B cell (primary cell): ENCODE data around the gene CABLES2. TPM values are rescaled to one million over a fixed set of nuclear protein-coding genes. Genes with fewer than 3 reads are reported as not detected.

ENCODE experiments used
- ATAC-seq: fragments of 200-7000 bp; cut with Tn5 transposase; one replicate; pipeline ENCODE4 v1.10.0; 2021; ENCODE audit warnings: low read depth, mild to moderate bottlenecking, moderate number of reproducible peaks, moderate library complexity
- CTCF ChIA-PET: fragments of 350-600 bp; sonication (Branson Sonifier 250); formaldehyde crosslinking; loops from one replicate; lab custom pipeline; 2021; ENCODE audit warnings: antibody characterized with exemption, inconsistent platforms; lab: Charles Lee
- POLR2A ChIA-PET: fragments of 350-600 bp; sonication (Branson Sonifier 250); formaldehyde crosslinking; loops from one replicate; lab custom pipeline; 2021; ENCODE audit warnings: antibody characterized with exemption; lab: Charles Lee
- DNase-seq: peaks from one replicate; pipeline ENCODE4 v3.0.0; 2013
- H2AFZ ChIP-seq: 2 replicates; pipeline ENCODE4 v1.6.1; 2012; ENCODE audit warnings: mild to moderate bottlenecking, low read depth, low read length; ENCODE audit not compliant: insufficient read depth, poor library complexity, severe bottlenecking
- H3K27ac ChIP-seq, 2 donors: 1 replicate in 1 of 2; 2 replicates in 1 of 2; pipeline ENCODE4 v1.5.1; 2012 to 2013; ENCODE audit warnings: low read length in 2 of 2, mild to moderate bottlenecking in 2 of 2, moderate library complexity in 1 of 2
- H3K27me3 ChIP-seq, 4 experiments: fragments of 200-600 bp in 1 of 4; sonication (generic) in 1 of 4; replicated peaks in 1 of 4; 1 replicate in 2 of 4; 2 replicates in 2 of 4; pipeline versions ENCODE4 v1.6.1 to v1.7.0; 2013 to 2016; ENCODE audit warnings: low read length in 3 of 4, mild to moderate bottlenecking in 2 of 4, mixed read lengths in 1 of 4, moderate library complexity in 1 of 4; ENCODE audit not compliant: insufficient read depth in 4 of 4, control insufficient read depth in 3 of 4; ENCODE audit errors: control extremely low read depth in 1 of 4
- H3K36me3 ChIP-seq, 2 experiments: replicated peaks in 1 of 2; 1 replicate in 1 of 2; 2 replicates in 1 of 2; pipeline versions ENCODE4 v1.6.1 to v1.7.1; 2013; ENCODE audit warnings: low read length in 1 of 2; ENCODE audit not compliant: insufficient read depth in 2 of 2, control insufficient read depth in 1 of 2; ENCODE audit errors: control extremely low read depth in 1 of 2, extremely low read depth in 1 of 2
- H3K4me1 ChIP-seq, 2 donors: fragments of 200-600 bp in 1 of 2; sonication (generic) in 1 of 2; 1 replicate in 1 of 2; 2 replicates in 1 of 2; pipeline versions ENCODE4 v1.5.1 to v1.6.1; 2013 to 2017; ENCODE audit warnings: low read length in 2 of 2; ENCODE audit not compliant: control insufficient read depth in 2 of 2, insufficient read depth in 2 of 2
- H3K4me2 ChIP-seq: replicated peaks from 2 replicates; pipeline ENCODE3; 2012; ENCODE audit warnings: mild to moderate bottlenecking, low read depth, low read length; ENCODE audit not compliant: poor library complexity, severe bottlenecking
- H3K4me3 ChIP-seq, 5 experiments: fragments of 200-600 bp in 1 of 5; sonication (generic) in 1 of 5; 1 replicate in 3 of 5; 2 replicates in 2 of 5; pipeline versions ENCODE4 v1.5.1 to v1.7.0; 2011 to 2016; ENCODE audit warnings: low read length in 4 of 5, mild to moderate bottlenecking in 4 of 5, low read depth in 2 of 5, control low read depth in 1 of 5, moderate library complexity in 1 of 5; ENCODE audit not compliant: insufficient read depth in 1 of 5; ENCODE audit errors: control extremely low read depth in 1 of 5, extremely low read depth in 1 of 5
- H3K79me2 ChIP-seq: fragments of 200-600 bp; sonication (generic); one replicate; pipeline ENCODE4 v1.6.0; 2016; ENCODE audit warnings: low read length; ENCODE audit not compliant: control insufficient read depth, insufficient read depth
- H3K9ac ChIP-seq: fragments of 200-600 bp; sonication (generic); 2 replicates; pipeline ENCODE4 v1.6.1; 2017; ENCODE audit warnings: mild to moderate bottlenecking, low read length, moderate library complexity
- H3K9me3 ChIP-seq, 3 donors: one replicate each; pipeline versions ENCODE4 v1.6.1 to v1.7.1; 2013; ENCODE audit warnings: low read length in 2 of 3; ENCODE audit not compliant: control insufficient read depth in 2 of 3, insufficient read depth in 1 of 3; ENCODE audit errors: control extremely low read depth in 1 of 3
- H4K20me1 ChIP-seq: 2 replicates; pipeline ENCODE4 v1.6.0; 2012; ENCODE audit warnings: mild to moderate bottlenecking, low read length; ENCODE audit not compliant: insufficient read depth, control insufficient read depth, poor library complexity, severe bottlenecking
- H3K27ac Mint-ChIP-seq: one replicate; pipeline ENCODE4 v1.8.0; 2021; ENCODE audit warnings: mixed read lengths
- H3K27me3 Mint-ChIP-seq: one replicate; pipeline ENCODE4 v1.8.0; 2021; ENCODE audit warnings: mixed read lengths
- H3K4me1 Mint-ChIP-seq: one replicate; pipeline ENCODE4 v1.8.0; 2021; ENCODE audit warnings: mixed read lengths
- H3K4me3 Mint-ChIP-seq: one replicate; pipeline ENCODE4 v1.8.0; 2021; ENCODE audit warnings: mixed read lengths
- H3K9me3 Mint-ChIP-seq: one replicate; pipeline ENCODE4 v1.8.0; 2022; ENCODE audit warnings: mixed read lengths; ENCODE audit not compliant: insufficient read depth
- CTCF ChIP-seq: fragments of 200-600 bp; IDR thresholded peaks from one replicate; pipeline ENCODE4 v1.8.0; 2022; ENCODE audit warnings: antibody characterized with exemption, mild to moderate bottlenecking
- EZH2 ChIP-seq: IDR thresholded peaks from 2 replicates; pipeline ENCODE4 v1.6.1; 2012; ENCODE audit warnings: borderline replicate concordance, low read depth, mild to moderate bottlenecking, moderate library complexity, low read length; ENCODE audit not compliant: insufficient read depth, poor library complexity, severe bottlenecking
- WGBS: methylation state at CpG from one replicate; pipeline ENCODE4 v1.1.5; 2013; ENCODE audit warnings: missing lambda C conversion rate; ENCODE audit not compliant: insufficient coverage; 5-methylcytosine and 5-hydroxymethylcytosine counted together
- intact Hi-C: fragments of 100-400 bp; cut with micrococcal nuclease; formaldehyde crosslinking; loops from one replicate; pipeline ENCODE4 v1.10.0; 2022
- polyA plus RNA-seq: library from polyadenylated mRNA; depleted of rRNA; stranded (reverse); fragments of >200 nt; gene quantifications from 2 replicates; pipeline ENCODE4 v1.2.3, GENCODE V29; 2012
- total RNA-seq, 2 donors: library from RNA; stranded (reverse); fragments of 120-200 nt in 1 of 2; gene quantifications; 1 replicate in 1 of 2; 2 replicates in 1 of 2; pipeline versions ENCODE4 v1.2.3 to v1.2.4, GENCODE V29; 2013 to 2022

Gene CABLES2
- total and polyA plus RNA-seq, 2 donors (not counting 1 experiment from before 2014, with no cell fraction given), result 4.8 to 8.2 TPM

- CTCF ChIA-PET, result interaction anchor here (0.7 to 2.8 kb wide), 6 partner anchors 20 to 420 kb away, joined by 3 to 10 read pairs (median 4); partner anchors contain the start of gene LAMA5
- WGBS, result 4% methylated on average over 45 of the region's 47 CpGs
- Histone ChIP-seq H3K36me3 (peaks cover 2 to 33% of the 10 kb centered on the region in 2 experiments), H3K4me1 (peaks cover 18 to 33% of the 10 kb centered on the region in 2 donors), H3K9me3 (no peaks in the 10 kb centered on the region), H3K9ac (peak overlapping the region; percentile 81), H3K27me3 (no peaks in the 10 kb centered on the region), H2AFZ (peak overlapping the region; percentile 87), H3K27ac (peak overlapping the region; percentile 8 to 88), H3K79me2 (peaks cover 46% of the 10 kb centered on the region), H3K4me3 (peak overlapping the region; percentile 77 to 93 (median 91)), H4K20me1 (peaks cover 39% of the 10 kb centered on the region), H3K4me2 (peak overlapping the region; percentile 98)
- Mint-ChIP-seq H3K4me1 (peaks cover 42% of the 10 kb centered on the region), H3K27ac (peak overlapping the region; percentile 94), H3K4me3 (peak overlapping the region; percentile 94), H3K9me3 (no peaks in the 10 kb centered on the region), H3K27me3 (no peaks in the 10 kb centered on the region)
- intact Hi-C loops, result loop anchor here (1.0 to 10.0 kb wide), 7 partner anchors 20 to 405 kb away; partner anchors contain the start of genes ADRM1, CABLES2, LSM14B and MTG2
- DNase-seq (no peak), ATAC-seq (no peak)
- POLR2A ChIA-PET, result interaction anchor here (0.6 to 1.3 kb wide), 13 partner anchors 20 to 407 kb away, joined by 3 to 8 read pairs (median 4); partner anchors contain the start of genes ADRM1 and PSMA7
- TF ChIP-seq EZH2 (no peak), CTCF (no peak)
These were observed 19.7 kb downstream of the CABLES2 start for GRCh38 chr20:62387219-62387913.
